K562 (cell line): ENCODE data around the gene RCL1. TPM values are rescaled to one million over a fixed set of nuclear protein-coding genes. Genes with fewer than 3 reads are reported as not detected.

ENCODE experiments used
- BRF2 ChIP-seq: IDR thresholded peaks from 3 replicates; pipeline ENCODE4 v1.6.1; 2011; ENCODE audit warnings: borderline replicate concordance, mild to moderate bottlenecking; ENCODE audit not compliant: insufficient read length, insufficient read depth
- CREB5 ChIP-seq: fragments of 250-450 bp; sonication (Bioruptor Pico); IDR thresholded peaks from 2 replicates; pipeline ENCODE4 v1.5.0; 2020; ENCODE audit warnings: mild to moderate bottlenecking
- DNMT1 ChIP-seq: fragments of 450-650 bp; IDR thresholded peaks from 2 replicates; pipeline ENCODE4 v1.6.1; 2016; ENCODE audit warnings: antibody characterized with exemption, mild to moderate bottlenecking
- E2F4 ChIP-seq: sonication (generic); formaldehyde crosslinking; IDR thresholded peaks from 2 replicates; pipeline ENCODE4 v1.8.0; 2022; ENCODE audit warnings: mild to moderate bottlenecking, low read depth, missing genetic modification reagents
- ETV6 ChIP-seq, 3 experiments: fragments of 150-350 bp in 1 of 3; sonication (generic) in 1 of 3; formaldehyde crosslinking in 1 of 3; IDR thresholded peaks; 2 replicates each; pipeline versions ENCODE4 v1.6.1 to v1.8.0; 2014 to 2022; ENCODE audit warnings: borderline replicate concordance in 2 of 3, low read depth in 2 of 3, antibody characterized with exemption in 1 of 3, low read length in 1 of 3, mild to moderate bottlenecking in 1 of 3, missing genetic modification reagents in 1 of 3
- GABPB1 ChIP-seq: sonication (generic); formaldehyde crosslinking; IDR thresholded peaks from 2 replicates; pipeline ENCODE4 v1.8.0; 2022; ENCODE audit warnings: mild to moderate bottlenecking, missing genetic modification reagents
- GTF2B ChIP-seq: IDR thresholded peaks from 2 replicates; pipeline ENCODE4 v1.6.1; 2011; ENCODE audit not compliant: insufficient read length; ENCODE audit errors: extremely low read depth
- KLF13 ChIP-seq: fragments of 450-650 bp; IDR thresholded peaks from 2 replicates; pipeline ENCODE4 v1.6.1; 2016; ENCODE audit warnings: missing genetic modification characterization, low read depth, mild to moderate bottlenecking, missing compliant biosample characterization, moderate library complexity, borderline replicate concordance
- MBD1 ChIP-seq: fragments of 250-450 bp; sonication (Bioruptor Pico); IDR thresholded peaks from 2 replicates; pipeline ENCODE4 v1.8.0; 2022; ENCODE audit warnings: inconsistent platforms
- MYBL2 ChIP-seq, 2 experiments: fragments of 450-650 bp in 1 of 2; sonication (generic) in 1 of 2; formaldehyde crosslinking in 1 of 2; IDR thresholded peaks; 2 replicates each; pipeline versions ENCODE4 v1.6.1 to v1.8.1; 2017 to 2022; ENCODE audit warnings: borderline replicate concordance in 1 of 2, inconsistent platforms in 1 of 2, low read depth in 1 of 2, mild to moderate bottlenecking in 1 of 2, missing genetic modification reagents in 1 of 2, moderate library complexity in 1 of 2
- NFYB ChIP-seq: IDR thresholded peaks from 2 replicates; pipeline ENCODE4 v1.6.1; 2011; ENCODE audit warnings: mild to moderate bottlenecking, moderate library complexity; ENCODE audit not compliant: insufficient read length; ENCODE audit errors: extremely low read depth
- STAT5A ChIP-seq: IDR thresholded peaks from 2 replicates; pipeline ENCODE4 v1.6.1; 2012; ENCODE audit warnings: low read length, inconsistent platforms, borderline replicate concordance
- ZNF133 ChIP-seq: fragments of 250-450 bp; sonication (Bioruptor Pico); IDR thresholded peaks from 2 replicates; pipeline ENCODE4 v1.4.0; 2020; ENCODE audit warnings: mild to moderate bottlenecking
- polyA plus RNA-seq, 8 experiments: library from polyadenylated mRNA; depleted of rRNA in 4 of 8; stranded (reverse) in 5 of 8; unstranded in 3 of 8; fragments of >200 nt; fragmentation: Nextera tagmentation in 2 of 8; fragmentation: Illumina TruSeq in 1 of 8; extraction: Ambion mirVana in 2 of 8; extraction: Trizol in 1 of 8; gene quantifications; 2 replicates each; pipeline versions ENCODE4 v1.2.1 to v1.2.3, GENCODE V29; 2011 to 2014; ENCODE audit warnings: inconsistent platforms in 1 of 8, missing spikeins in 1 of 8
- total RNA-seq, 7 experiments: library from RNA; depleted of rRNA in 6 of 7; stranded (reverse); fragments of >200 nt in 6 of 7; fragmentation: Illumina TruSeq in 2 of 7; extraction: Trizol in 2 of 7; gene quantifications; 2 replicates each; pipeline versions ENCODE4 v1.2.1 to v1.2.3, GENCODE V29; 2011 to 2021; ENCODE audit warnings: low replicate concordance in 1 of 7

The RCL1 gene
- total and polyA plus RNA-seq, 9 of the 15 experiments (the other 6 are each of a cell fraction or from before 2014, with no cell fraction given), result 24.0 to 67.7 (median 38.6) TPM

- TF ChIP-seq E2F4 (CRISPR knock-in tag), result no peak
- TF ChIP-seq ZNF133, result no peak
- TF ChIP-seq KLF13, result no peak
- no peak for TF ChIP-seq GABPB1 (CRISPR knock-in tag)
- no peak for TF ChIP-seq GTF2B
- TF ChIP-seq CREB5 (CRISPR knock-in tag), result no peak
- no peak for TF ChIP-seq BRF2
- no peak for TF ChIP-seq ETV6 (IDR thresholded peaks at IDR 0.05; ENCODE audit: borderline replicate concordance in 1 of 2, low read depth in 2 of 2, low read length in 1 of 2)
- TF ChIP-seq ETV6 (CRISPR knock-in tag; IDR thresholded peaks at IDR 0.05; ENCODE audit: borderline replicate concordance), result no peak
- TF ChIP-seq NFYB, result no peak
- TF ChIP-seq DNMT1, result no peak
- no peak for TF ChIP-seq MBD1 (CRISPR knock-in tag)
- TF ChIP-seq MYBL2 (IDR thresholded peaks at IDR 0.05; ENCODE audit: low read depth), result no peak
- no peak for TF ChIP-seq MYBL2 (CRISPR knock-in tag; IDR thresholded peaks at IDR 0.05; ENCODE audit: borderline replicate concordance)
- peak; percentile 73 for TF ChIP-seq STAT5A
Observed at GRCh38 chr9:4852419-4852818, 59.7 kb downstream of the RCL1 start (continued).
